GM19452 (cell line): ENCODE results near the gene BMP4.
"Not testable (repeated sequence)": the region's sequence is repeated elsewhere in the genome, so short reads cannot be mapped to it uniquely, and the experiment has no call there.

ENCODE experiments used
- ATAC-seq: cut with Tn5 transposase; IDR thresholded peaks from one replicate; pipeline ENCODE4 v1.9.1; 2021; ENCODE audit not compliant: unreplicated experiment

Gene BMP4

DNA sequence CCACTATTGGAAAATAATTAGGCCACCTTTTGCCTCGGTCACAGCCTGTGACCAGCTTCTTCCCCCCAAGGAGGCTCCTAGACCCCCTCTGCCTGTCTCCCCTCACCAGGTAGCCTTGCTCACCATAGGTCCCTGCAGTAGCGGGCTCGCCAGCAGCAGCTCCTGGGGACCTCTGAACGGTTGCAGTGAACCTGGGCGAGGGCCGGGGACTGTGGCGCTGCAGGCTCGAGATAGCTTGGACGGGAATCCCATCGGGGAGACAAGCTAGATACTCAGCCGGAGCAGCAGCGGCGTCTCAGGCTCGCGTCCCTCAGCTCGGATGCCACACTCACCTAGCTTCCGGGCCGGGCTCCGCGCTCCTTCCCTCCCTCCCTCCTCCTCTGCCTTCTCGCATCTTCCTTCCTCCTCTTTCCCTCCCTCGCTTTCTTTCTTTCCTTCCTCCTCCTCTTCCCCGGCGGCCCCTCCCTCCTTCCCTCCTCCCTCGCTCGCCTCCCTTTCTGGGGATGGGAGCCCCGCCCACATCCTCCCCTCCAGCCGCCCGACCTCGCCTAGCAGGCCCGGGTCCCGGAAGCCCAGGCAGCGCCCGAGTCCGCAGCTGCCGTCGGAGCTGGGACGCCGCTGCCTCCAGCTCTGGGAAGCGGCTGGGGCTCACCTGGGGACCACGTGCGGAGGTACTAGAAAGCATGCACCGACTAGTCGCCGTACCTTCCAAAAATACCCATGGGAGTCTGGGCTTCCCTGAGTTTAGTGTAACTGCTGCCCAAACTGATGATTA, at the start of gene BMP4:
TSS of gene BMP4 (minus strand) at position 399 of the 775 bp plus-strand sequence. CDS start 4,603 bp downstream, outside the sequence.
- no peak for ATAC-seq

DNA sequence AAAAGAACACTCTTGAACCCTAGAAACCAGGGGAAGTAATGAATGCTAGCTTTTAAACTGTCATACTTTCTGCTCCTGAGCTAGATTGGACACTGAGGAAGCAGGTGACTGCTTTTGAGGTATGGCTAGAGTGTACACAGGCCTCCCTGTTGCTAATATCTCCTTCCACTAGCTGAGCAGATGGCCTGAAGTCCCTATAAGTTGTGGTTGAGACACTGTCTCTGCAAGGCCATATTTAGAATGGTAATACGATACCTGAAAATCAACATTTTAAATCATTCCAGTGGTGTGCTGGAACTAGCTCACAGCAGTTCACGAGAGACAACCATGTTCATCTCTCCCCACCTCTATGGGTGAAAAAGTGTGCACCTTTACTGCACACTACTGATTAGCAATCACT, 46.4 kb upstream of the BMP4 start:
- no peak for ATAC-seq

GRCh38 chr14:54002653-54003052, 46.0 kb upstream of the BMP4 start:
- no peak for ATAC-seq

- no peak for ATAC-seq
Measured at GRCh38 chr14:54001189-54001878, 44.7 kb upstream of the BMP4 start.

DNA sequence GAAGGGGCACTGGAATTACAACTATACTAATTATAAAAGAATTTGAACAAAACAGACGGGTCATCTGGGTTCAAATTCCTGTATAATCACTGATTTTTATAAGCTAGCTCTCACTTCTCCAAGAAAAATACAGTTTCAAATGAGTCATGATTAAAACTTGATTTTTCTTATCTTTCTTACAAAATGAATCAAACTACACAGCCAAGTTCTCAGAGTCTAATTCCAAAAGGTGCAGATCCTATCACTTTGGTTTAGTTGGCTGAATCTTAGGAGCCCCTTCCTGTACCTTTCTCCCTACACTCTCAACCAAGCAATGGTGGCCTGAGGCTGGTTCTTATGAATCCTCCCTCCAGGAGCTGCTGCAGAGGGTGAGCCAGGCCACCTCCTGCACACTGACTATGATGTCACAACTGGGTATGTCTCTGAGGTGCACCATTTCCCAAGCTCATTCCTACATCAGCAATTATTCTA, 43.8 kb upstream of the BMP4 start:
- ATAC-seq, result no peak

GRCh38 chr14:53999061-53999488, 42.5 kb upstream of the BMP4 start:
- no peak for ATAC-seq

GRCh38 chr14:53996041-53996440, 39.4 kb upstream of the BMP4 start:
- ATAC-seq, result no peak

GRCh38 chr14:53993920-53994607, 37.4 kb upstream of the BMP4 start:
- ATAC-seq, result no peak

DNA sequence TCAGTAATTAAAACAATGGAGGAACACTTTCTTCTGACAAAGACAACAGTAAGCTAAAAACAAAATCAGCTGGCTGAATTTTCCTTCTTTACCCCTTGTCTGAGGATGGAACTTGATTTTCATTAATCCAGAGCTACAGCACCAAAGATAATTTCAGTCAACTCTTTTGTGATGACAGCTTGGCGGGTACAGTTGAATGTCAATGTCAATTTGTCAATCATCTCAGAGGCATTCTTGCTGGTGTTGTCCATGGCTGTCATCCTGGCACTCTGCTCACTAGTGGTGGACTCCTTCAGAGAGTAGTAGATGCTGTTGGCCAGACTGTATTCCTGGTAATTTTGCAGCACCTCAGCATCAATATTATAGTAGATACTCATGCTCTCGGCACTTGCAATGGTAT, 34.4 kb upstream of the BMP4 start:
- no peak for ATAC-seq

DNA sequence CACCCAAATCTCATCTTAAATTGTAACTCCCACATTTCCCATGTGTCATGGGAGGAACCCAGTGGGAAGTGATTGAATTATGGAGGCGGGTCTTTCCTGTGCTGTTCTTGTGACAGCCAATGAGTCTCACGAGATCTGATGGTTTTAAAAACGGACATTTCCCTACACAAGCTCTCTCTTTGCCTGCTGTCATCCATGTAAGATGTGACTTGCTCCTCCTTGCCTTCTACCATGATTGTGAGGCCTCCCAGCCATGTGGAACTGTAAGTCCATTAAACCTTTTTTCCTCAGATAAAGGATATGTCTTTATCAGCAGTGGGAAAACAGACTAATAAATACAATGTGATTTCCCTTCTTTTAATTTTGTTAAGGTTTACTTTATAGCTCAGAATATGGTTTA, 30.1 kb upstream of the BMP4 start:
- not testable (repeated sequence) for ATAC-seq

GRCh38 chr14:53984958-53985357, 28.3 kb upstream of the BMP4 start:
- ATAC-seq, result not testable (repeated sequence)

DNA sequence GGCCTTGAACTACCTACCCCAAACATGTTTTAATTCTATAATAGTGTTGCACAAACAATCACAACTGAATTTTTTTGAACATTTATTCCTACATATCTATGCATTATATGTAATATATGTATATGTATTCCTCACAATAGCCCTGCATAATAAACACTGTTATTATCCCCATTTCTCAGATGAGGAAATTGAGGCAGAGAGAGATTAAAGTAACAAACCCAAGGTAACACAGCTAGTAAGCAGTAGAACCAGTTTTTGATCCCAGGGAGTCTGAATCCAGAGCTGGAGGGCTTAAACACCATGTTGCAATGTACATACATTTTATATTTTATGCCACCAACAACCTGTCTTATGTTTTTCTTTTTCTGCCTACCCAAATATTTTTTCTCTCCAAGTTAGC, 26.5 kb upstream of the BMP4 start:
- ATAC-seq, result no peak

DNA sequence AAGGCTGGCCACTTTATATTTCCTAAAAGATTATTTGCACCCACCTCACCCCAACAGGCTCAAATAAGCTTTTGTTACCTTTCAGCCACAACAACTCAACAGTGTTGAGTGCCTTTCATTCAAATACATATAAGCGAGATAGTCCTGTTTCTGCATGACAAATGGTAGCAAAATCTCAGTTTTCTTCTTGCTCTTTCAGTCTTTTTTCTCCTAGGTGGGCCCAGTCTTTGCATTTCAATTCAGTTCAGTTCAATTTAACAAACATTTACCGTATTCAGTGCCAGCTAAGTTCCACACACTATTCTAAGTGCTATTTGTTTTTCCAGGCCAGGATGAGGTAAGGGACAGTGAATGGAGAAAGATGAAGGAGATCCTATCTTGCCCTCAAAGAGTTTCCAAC, 25.9 kb upstream of the BMP4 start:
- ATAC-seq, result no peak

DNA sequence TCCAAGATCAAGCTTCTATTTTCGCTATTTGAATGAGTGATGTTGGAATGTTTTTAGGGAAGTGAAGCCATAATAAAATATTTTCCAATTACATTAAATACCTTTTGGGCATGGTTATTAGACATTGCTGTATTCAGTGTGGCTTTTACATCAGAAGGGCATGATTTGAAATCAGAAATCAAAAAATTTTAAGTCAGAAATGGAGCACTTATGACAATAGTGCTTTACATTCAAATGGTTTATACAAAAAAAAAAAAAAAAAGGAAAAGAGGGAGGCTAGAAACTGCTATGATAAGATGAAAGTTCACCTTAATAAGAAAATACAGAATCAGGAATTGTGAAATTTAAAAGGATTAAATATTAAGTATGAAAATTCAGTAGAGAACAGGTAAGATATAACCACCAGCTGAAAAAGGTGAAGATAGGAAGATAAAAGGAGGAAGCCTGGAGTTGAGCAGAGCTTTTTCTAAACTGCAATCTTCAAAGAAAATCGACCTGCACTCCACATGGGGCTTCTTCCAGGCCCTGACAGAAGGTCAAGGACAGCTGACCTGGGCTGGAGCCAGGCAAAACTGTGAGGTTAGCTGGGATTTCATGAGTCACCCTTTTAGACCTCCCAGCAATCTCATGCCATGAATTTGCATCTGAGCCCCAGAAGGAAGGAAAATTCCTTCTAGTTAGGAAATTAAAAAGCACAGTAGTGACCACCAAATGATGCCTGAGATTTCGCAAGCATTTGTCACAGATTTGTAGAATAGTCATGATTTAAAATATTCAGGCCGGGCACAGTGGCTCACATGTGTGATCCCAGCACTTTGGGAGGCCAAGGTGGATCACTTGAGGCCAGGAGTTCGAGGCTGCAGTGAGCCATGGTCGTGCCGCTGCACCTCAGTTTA, 23.4 kb upstream of the BMP4 start:
- no peak for ATAC-seq

DNA sequence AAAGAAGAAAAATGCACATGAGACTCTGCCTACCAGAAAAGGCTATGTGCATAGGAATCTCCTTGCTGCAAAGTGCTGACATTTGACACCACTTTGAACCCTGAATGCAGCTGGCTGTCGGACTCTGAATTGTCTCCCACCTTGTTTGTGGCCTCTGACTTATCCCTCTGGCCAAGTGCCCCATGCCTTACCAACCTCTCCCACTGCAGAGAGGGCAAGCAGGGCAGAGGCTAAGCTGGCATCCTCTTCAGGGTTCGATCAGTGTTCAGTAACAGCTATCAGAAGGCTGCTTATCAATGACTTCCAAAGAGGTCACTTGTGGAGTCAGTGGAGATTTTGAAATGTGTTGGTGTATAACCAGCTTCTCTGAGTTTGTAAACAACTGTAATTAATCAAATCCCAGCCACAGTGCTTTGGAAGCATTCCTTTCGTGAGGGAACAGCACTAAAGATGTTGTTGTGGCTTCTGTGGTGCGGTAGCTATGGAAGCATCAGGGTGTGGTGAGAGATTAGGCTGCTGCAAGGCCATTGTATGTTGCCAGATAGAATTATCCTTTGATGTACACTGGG, 22.6 kb upstream of the BMP4 start:
- ATAC-seq, result no peak

- no peak for ATAC-seq
Measured at GRCh38 chr14:53978194-53978593, 21.6 kb upstream of the BMP4 start.

DNA sequence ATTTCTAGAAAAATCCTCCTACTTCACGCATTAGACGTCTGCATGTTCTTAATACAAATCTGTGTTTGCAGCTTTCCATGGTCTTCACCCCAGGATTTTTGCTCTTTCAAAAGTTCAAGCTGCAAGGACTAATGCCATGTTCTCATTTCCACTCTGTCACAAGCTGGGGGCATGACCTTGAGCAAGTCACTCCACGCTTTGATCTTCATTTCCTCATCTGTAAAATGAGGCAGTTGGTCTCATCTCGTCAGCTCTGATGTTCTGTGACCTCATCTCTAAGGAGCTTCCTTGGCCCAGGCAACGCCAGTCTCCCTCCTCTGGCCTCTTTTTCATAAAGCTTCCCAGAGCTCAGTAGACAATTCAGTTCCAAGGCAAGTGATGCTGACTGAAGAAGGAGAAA, 18.8 kb upstream of the BMP4 start:
- ATAC-seq, result no peak

- no peak for ATAC-seq
Measured at GRCh38 chr14:53971521-53971920, 14.9 kb upstream of the BMP4 start.

DNA sequence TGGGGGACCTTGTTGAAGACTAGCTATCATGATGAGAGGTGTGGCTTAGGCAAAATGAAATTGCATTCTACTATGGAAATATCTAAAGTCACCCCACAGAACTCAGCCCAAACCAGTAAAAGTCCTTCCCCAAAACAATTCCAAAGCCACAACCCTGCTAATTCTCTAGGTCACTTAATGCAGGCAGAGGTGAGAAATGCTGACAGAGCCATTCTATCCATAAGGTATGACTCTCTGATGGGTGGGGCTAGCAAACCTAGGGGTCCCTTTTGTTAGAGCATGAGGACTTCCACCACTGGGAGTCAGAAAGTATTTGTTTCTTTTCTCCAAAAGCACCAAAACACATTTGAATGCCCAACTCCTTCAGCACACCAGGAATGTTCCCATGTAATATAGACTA, 12.7 kb upstream of the BMP4 start:
- ATAC-seq, result no peak

DNA sequence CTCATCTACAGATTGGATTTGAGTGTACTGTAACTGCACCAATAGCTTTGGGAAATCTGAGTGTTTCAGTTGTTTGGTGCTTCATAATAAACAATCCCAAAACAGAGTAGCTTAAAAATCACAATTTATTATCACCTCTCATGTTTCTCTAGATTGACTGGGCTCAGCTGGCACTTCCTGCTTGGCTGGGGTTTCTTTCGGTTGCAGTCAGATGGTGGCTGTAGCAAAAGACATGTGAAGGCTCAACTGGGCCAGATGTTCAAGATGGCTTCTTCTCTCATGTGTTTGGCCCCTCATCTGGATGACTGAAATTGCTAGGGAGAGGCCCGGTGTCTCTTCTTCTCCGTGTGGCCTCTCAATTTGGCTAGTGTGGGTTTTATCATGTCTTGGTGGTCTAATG, 12.1 kb upstream of the BMP4 start:
- no peak for ATAC-seq
